Muscle layer of duodenum (tissue), 2 donors: ENCODE measurements around the gene FOXR1.

Source experiments
- H3K27ac ChIP-seq: one replicate; pipeline ENCODE4 v1.7.0; 2013; ENCODE audit warnings: mild to moderate bottlenecking, low read length
- H3K27me3 ChIP-seq: one replicate; pipeline ENCODE4 v1.7.0; 2013; ENCODE audit warnings: low read depth, mild to moderate bottlenecking, control low read depth, low read length
- H3K36me3 ChIP-seq, 2 donors: one replicate each; pipeline ENCODE4 v1.7.0; 2013; ENCODE audit warnings: low read length in 2 of 2, control low read depth in 1 of 2, mild to moderate bottlenecking in 1 of 2; ENCODE audit not compliant: insufficient read depth in 2 of 2, control insufficient read depth in 1 of 2
- H3K4me1 ChIP-seq, 2 donors: one replicate each; pipeline ENCODE4 v1.7.0; 2013; ENCODE audit warnings: low read length in 2 of 2, mild to moderate bottlenecking in 2 of 2, control low read depth in 1 of 2, moderate library complexity in 1 of 2; ENCODE audit not compliant: insufficient read depth in 2 of 2, control insufficient read depth in 1 of 2
- H3K4me3 ChIP-seq, 2 donors: one replicate each; pipeline ENCODE4 v1.7.0; 2013; ENCODE audit warnings: low read length in 2 of 2, low read depth in 1 of 2, mild to moderate bottlenecking in 1 of 2
- H3K9me3 ChIP-seq, 2 donors: one replicate each; pipeline ENCODE4 v1.7.0; 2013; ENCODE audit warnings: low read length in 2 of 2, control low read depth in 1 of 2, mild to moderate bottlenecking in 1 of 2; ENCODE audit not compliant: control insufficient read depth in 1 of 2
- donor health status: healthy.

The FOXR1 gene

DNA sequence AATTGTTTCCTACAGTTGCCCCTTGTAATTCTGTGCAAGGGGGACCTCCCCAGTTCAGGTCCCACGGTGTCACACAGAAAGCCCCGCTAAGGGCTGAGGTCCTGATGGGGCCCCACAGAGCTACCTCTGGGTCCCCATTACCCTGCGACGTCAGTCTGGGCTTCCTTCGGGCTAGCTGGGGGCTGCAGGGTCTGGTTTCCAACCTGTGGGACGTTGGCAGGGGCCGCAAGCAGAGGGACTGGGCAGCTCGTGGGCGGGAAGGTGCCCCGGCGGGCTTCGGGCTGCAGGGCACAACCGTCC is 58.4 kb downstream of the FOXR1 start:
- peak overlapping the region; percentile 76 to 88 for H3K4me3 ChIP-seq
- no peaks in the 10 kb centered on the region for H3K27me3 ChIP-seq
- no peaks in the 10 kb centered on the region for H3K9me3 ChIP-seq
- H3K27ac ChIP-seq: peak overlapping the region; percentile 35
- H3K4me1 ChIP-seq: peaks cover 0 to 12% of the 10 kb centered on the region in 2 donors
- H3K36me3 ChIP-seq: peaks cover 6 to 23% of the 10 kb centered on the region in 2 donors

DNA sequence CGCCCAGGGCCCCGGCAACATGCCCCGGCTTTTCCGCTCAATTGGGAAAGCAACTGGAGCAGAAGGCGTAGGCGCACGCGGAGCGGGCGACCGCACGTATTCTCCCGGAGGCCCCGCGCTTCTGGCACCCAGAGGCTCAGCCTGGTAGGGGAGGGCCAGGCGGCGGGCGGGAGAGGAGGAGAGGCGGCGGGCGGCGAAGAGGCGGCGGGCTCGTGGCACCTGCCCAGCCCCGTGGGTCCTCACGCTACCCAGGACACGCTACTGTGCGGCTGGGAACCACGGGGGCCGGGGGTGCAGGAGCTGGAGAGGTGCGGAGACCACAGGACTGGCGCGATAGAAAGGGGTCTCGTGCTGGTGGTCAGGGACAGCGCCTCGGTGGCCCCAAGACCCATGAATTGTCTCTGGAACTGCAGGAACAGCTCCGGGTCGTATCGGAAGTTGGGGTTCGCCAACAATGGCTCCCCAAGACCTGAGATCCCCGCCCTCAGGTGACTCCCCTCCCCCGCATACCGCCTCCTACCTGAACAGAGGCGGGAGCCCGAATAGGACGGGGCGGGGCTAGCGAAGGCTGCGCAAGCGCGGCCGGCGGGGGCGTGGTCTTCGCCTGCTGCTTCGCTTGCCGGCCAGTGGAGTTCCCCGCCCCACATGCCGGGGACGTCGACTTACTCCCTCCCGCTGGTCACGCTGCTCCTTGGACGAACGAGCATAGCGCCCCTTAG is 58.9 kb downstream of the FOXR1 start, which contains the start of gene SLC37A4:
Gene SLC37A4 (minus strand): TSS at position 549 of the 719 bp plus-strand sequence.
- no peaks in the 10 kb centered on the region for H3K9me3 ChIP-seq
- H3K27me3 ChIP-seq: no peaks in the 10 kb centered on the region
- peaks cover 0 to 11% of the 10 kb centered on the region in 2 donors for H3K4me1 ChIP-seq
- H3K27ac ChIP-seq: peak within 1 kb of the TSS; percentile 62
- peak within 1 kb of the TSS; percentile 76 to 88 for H3K4me3 ChIP-seq
- H3K36me3 ChIP-seq: peaks cover 3 to 18% of the 10 kb centered on the region in 2 donors
